ENCODE results near the gene CD74. TPM values are rescaled to one million over a fixed set of nuclear protein-coding genes. Genes with fewer than 3 reads are reported as not detected.

Gene CD74
- total and polyA plus RNA-seq, 10 of the 15 experiments (the other 5 are each of a cell fraction or from before 2014, with no cell fraction given), result 1,387 to 11,063 (median 3,922) TPM

GRCh38 chr5:150393096-150393645 is 19.5 kb downstream of the CD74 start:
- no peak overlapping the region for H3K9ac ChIP-seq (ENCODE audit: control insufficient read depth, insufficient read depth, low read length)
- BruUV-seq (replicated peaks), result no TSS peak
- H3K27ac ChIP-seq (ENCODE audit: control insufficient read depth, insufficient read depth), result no peak overlapping the region
- WGBS (ENCODE audit: insufficient coverage, insufficient replicate concordance, low lambda C conversion rate, missing lambda C conversion rate), result 79% methylated on average over 3 of the region's 3 CpGs
- no peak for DNase-seq (ENCODE audit: low read depth, low spot score)
- ChIA-PET POLR2A (no interaction called here), RAD21 (ENCODE audit: unreplicated experiment) (no interaction called here), CTCF (no interaction called here), SMC1A (ENCODE audit: uncharacterized antibody, unreplicated experiment) (interaction anchor here (0.7 to 1.0 kb wide), 2 partner anchors 31 to 43 kb away, joined by 3 read pairs; no protein-coding TSS in a partner anchor)
- no peak for TF ChIP-seq PAX8 (IDR thresholded peaks at IDR 0.05)
- no peak for TF ChIP-seq ELK1 (IDR thresholded peaks at IDR 0.05; ENCODE audit: low read depth, low read length)
- TF ChIP-seq ETV6 (conservative IDR thresholded peaks at IDR 0.05 in 1 of 2, IDR thresholded peaks at IDR 0.05 in 1 of 2; ENCODE audit: borderline replicate concordance in 1 of 2, low read depth in 1 of 2), result no peak
- TF ChIP-seq CEBPZ (IDR thresholded peaks at IDR 0.05; ENCODE audit: low read depth, low read length), result no peak
- TF ChIP-seq POLR2AphosphoS2 (IDR thresholded peaks at IDR 0.05; ENCODE audit: low read depth, low read length), result no peak
- TF ChIP-seq POLR2A (IDR thresholded peaks at IDR 0.05; ENCODE audit: low read depth, low read length), result peak; percentile 65; the same call in 1 of the 2 replicates
- no peak for TF ChIP-seq SIX5 (IDR thresholded peaks at IDR 0.05; ENCODE audit: low read depth, low read length, severe bottlenecking)
- TF ChIP-seq POLR2AphosphoS5 (IDR thresholded peaks at IDR 0.05; ENCODE audit: low read length), result 0 out of 2 replicates have a peak, but pooled peaks have one; percentile 4
- TF ChIP-seq KLF5 (IDR thresholded peaks at IDR 0.05; ENCODE audit: partially characterized antibody), result no peak
- TF ChIP-seq RAD51 (IDR thresholded peaks at IDR 0.05), result no peak
- no peak for TF ChIP-seq RBBP5 (conservative IDR thresholded peaks at IDR 0.05)
- TF ChIP-seq BHLHE40 (IDR thresholded peaks at IDR 0.05; ENCODE audit: borderline replicate concordance in 1 of 2, low read depth in 2 of 2, low read length in 1 of 2), result no peak
- intact Hi-C loops (cut with micrococcal nuclease; ENCODE audit: unreplicated experiment) (no loop called here), in situ Hi-C loops (cut with MboI) (no loop called here)
- H3K4me1 ChIP-seq (ENCODE audit: control insufficient read depth, insufficient read depth, low read length), result peaks cover 10% of the 10 kb centered on the region
- H2AFZ ChIP-seq (ENCODE audit: control insufficient read depth, low read depth, low read length), result no peak overlapping the region
- no peaks in the 10 kb centered on the region for H3K79me2 ChIP-seq (ENCODE audit: control insufficient read depth, insufficient read depth, low read length)
- peaks cover 43 to 51% of the 10 kb centered on the region in 2 experiments for H3K36me3 ChIP-seq (ENCODE audit: control insufficient read depth in 2 of 2, insufficient read depth in 2 of 2, low read length in 1 of 2)
- no peaks in the 10 kb centered on the region for H3K27me3 ChIP-seq (replicated peaks in 1 of 2; ENCODE audit: control insufficient read depth in 2 of 2, insufficient read depth in 2 of 2, low read length in 1 of 2)
- H3K9me3 ChIP-seq (replicated peaks; ENCODE audit: control insufficient read depth, insufficient read depth, low read length), result no peaks in the 10 kb centered on the region
- no peak for ATAC-seq
- no peak for FAIRE-seq
- no peak overlapping the region for H3K4me3 ChIP-seq
- no peaks in the 10 kb centered on the region for H4K20me1 ChIP-seq (ENCODE audit: control insufficient read depth, insufficient read depth)
- no peak overlapping the region for H3K4me2 ChIP-seq (ENCODE audit: control insufficient read depth, insufficient read depth)

Data from GM12878 (cell line).